Keratinocyte (primary cell): ENCODE results near the gene MAP3K5.
"Not testable (repeated sequence)": the region's sequence is repeated elsewhere in the genome, so short reads cannot be mapped to it uniquely, and the experiment has no call there.

Experiments used
- EZH2 ChIP-seq: IDR thresholded peaks from one replicate; pipeline ENCODE4 v1.6.1; 2012; ENCODE audit warnings: inconsistent platforms, mild to moderate bottlenecking, low read length, moderate library complexity
- TF ChIP-seq, protein P1 (sequence below), 3 experiments: IDR thresholded peaks in 1 of 3; conservative IDR thresholded peaks in 1 of 3; optimal IDR thresholded peaks in 1 of 3; 2 replicates in 2 of 3; 3 replicates in 1 of 3; pipeline versions ENCODE3 to v1.5.1; 2011; ENCODE audit warnings: low read length in 3 of 3, mild to moderate bottlenecking in 3 of 3, moderate library complexity in 2 of 3, control low read depth in 1 of 3, inconsistent platforms in 1 of 3; ENCODE audit not compliant: insufficient read depth in 2 of 3; ENCODE audit errors: extremely low read depth in 1 of 3

DNA sequence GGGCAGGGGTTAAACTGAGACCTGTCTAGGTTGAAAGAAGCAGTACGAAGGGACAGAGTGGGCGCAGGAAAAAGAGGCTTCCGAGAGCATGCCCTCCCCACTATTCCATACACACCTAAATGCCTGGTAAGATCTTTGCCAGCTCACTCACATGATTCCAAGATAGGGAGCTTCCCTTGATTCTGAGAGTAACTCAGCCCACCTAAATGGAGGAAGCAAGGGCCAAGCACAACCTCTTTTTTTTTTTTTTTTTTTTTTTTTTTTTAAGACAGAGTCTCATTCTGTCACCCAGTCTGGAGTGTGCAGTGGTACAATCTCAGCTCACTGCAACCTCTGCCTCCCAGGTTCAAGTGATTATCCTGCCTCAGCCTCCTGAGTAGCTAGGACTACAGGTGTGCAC is 2.8 kb downstream of the MAP3K5 start:
- TF ChIP-seq, protein P1, sequence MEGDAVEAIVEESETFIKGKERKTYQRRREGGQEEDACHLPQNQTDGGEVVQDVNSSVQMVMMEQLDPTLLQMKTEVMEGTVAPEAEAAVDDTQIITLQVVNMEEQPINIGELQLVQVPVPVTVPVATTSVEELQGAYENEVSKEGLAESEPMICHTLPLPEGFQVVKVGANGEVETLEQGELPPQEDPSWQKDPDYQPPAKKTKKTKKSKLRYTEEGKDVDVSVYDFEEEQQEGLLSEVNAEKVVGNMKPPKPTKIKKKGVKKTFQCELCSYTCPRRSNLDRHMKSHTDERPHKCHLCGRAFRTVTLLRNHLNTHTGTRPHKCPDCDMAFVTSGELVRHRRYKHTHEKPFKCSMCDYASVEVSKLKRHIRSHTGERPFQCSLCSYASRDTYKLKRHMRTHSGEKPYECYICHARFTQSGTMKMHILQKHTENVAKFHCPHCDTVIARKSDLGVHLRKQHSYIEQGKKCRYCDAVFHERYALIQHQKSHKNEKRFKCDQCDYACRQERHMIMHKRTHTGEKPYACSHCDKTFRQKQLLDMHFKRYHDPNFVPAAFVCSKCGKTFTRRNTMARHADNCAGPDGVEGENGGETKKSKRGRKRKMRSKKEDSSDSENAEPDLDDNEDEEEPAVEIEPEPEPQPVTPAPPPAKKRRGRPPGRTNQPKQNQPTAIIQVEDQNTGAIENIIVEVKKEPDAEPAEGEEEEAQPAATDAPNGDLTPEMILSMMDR (optimal IDR thresholded peaks at IDR 0.05 in 1 of 3, IDR thresholded peaks at IDR 0.05 in 1 of 3, conservative IDR thresholded peaks at IDR 0.05 in 1 of 3; ENCODE audit: extremely low read depth in 1 of 3, insufficient read depth in 2 of 3, low read length in 3 of 3) = not testable (repeated sequence)
- not testable (repeated sequence) for TF ChIP-seq EZH2
